ENCODE data around the gene TRIM63.

The TRIM63 gene

GRCh38 chr1:26035203-26035958 is 32.0 kb downstream of the TRIM63 start (continued):
- no peak for TF ChIP-seq ZNF792 (tag by site-specific recombination; IDR thresholded peaks at IDR 0.05)
- no peak for TF ChIP-seq ZNF670 (tag by site-specific recombination; IDR thresholded peaks at IDR 0.05; ENCODE audit: low read depth)
- no peak for TF ChIP-seq ZNF174 (tag by site-specific recombination; IDR thresholded peaks at IDR 0.05)
- no peak for TF ChIP-seq MYNN (tag by site-specific recombination; IDR thresholded peaks at IDR 0.05; ENCODE audit: borderline replicate concordance)
- TF ChIP-seq ZNF785 (tag by site-specific recombination; IDR thresholded peaks at IDR 0.05) = no peak
- no peak for TF ChIP-seq ZNF404 (tag by site-specific recombination; IDR thresholded peaks at IDR 0.05)
- TF ChIP-seq ZNF704 (tag by site-specific recombination; IDR thresholded peaks at IDR 0.05) = no peak
- peak; percentile 69 for TF ChIP-seq ZBTB17 (tag by site-specific recombination; IDR thresholded peaks at IDR 0.05)
- TF ChIP-seq TCF7L2 (IDR thresholded peaks at IDR 0.05; ENCODE audit: borderline replicate concordance, low read depth, low read length) = no peak
- no peak for TF ChIP-seq SALL2 (tag by site-specific recombination; IDR thresholded peaks at IDR 0.05; ENCODE audit: borderline replicate concordance)
- no peak for TF ChIP-seq ZNF280C (tag by site-specific recombination; IDR thresholded peaks at IDR 0.05)
- no peak for TF ChIP-seq ZNF2 (tag by site-specific recombination; IDR thresholded peaks at IDR 0.05)
- TF ChIP-seq ZBTB8A (tag by site-specific recombination; IDR thresholded peaks at IDR 0.05) = peak; percentile 99
- TF ChIP-seq ZNF518A (tag by site-specific recombination; conservative IDR thresholded peaks at IDR 0.05; ENCODE audit: low read depth) = no peak
- TF ChIP-seq, protein P1, sequence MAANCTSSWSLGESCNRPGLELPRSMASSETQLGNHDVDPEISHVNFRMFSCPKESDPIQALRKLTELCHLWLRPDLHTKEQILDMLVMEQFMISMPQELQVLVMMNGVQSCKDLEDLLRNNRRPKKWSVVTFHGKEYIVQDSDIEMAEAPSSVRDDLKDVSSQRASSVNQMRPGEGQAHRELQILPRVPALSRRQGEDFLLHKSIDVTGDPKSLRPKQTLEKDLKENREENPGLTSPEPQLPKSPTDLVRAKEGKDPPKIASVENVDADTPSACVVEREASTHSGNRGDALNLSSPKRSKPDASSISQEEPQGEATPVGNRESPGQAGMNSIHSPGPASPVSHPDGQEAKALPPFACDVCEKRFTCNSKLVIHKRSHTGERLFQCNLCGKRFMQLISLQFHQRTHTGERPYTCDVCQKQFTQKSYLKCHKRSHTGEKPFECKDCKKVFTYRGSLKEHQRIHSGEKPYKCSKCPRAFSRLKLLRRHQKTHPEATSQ (tag by site-specific recombination; IDR thresholded peaks at IDR 0.05) = no peak
- TF ChIP-seq, protein P2, sequence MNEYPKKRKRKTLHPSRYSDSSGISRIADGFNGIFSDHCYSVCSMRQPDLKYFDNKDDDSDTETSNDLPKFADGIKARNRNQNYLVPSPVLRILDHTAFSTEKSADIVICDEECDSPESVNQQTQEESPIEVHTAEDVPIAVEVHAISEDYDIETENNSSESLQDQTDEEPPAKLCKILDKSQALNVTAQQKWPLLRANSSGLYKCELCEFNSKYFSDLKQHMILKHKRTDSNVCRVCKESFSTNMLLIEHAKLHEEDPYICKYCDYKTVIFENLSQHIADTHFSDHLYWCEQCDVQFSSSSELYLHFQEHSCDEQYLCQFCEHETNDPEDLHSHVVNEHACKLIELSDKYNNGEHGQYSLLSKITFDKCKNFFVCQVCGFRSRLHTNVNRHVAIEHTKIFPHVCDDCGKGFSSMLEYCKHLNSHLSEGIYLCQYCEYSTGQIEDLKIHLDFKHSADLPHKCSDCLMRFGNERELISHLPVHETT (tag by site-specific recombination; IDR thresholded peaks at IDR 0.05) = no peak
- TF ChIP-seq SCRT2 (tag by site-specific recombination; IDR thresholded peaks at IDR 0.05) = no peak
- TF ChIP-seq ZNF768 (tag by site-specific recombination; IDR thresholded peaks at IDR 0.05) = no peak
- TF ChIP-seq YY1 (tag by site-specific recombination; IDR thresholded peaks at IDR 0.05) = no peak
- no peak for TF ChIP-seq OVOL3 (tag by site-specific recombination; IDR thresholded peaks at IDR 0.05)
- no peak for TF ChIP-seq ZFP41 (tag by site-specific recombination; IDR thresholded peaks at IDR 0.05; ENCODE audit: borderline replicate concordance)
- TF ChIP-seq ZBTB21 (tag by site-specific recombination; IDR thresholded peaks at IDR 0.05) = 0 out of 2 replicates have a peak, but pooled peaks have one; percentile 17
- no peak for TF ChIP-seq ZNF621 (tag by site-specific recombination; IDR thresholded peaks at IDR 0.05)
- TF ChIP-seq ZNF677 (tag by site-specific recombination; IDR thresholded peaks at IDR 0.05) = no peak
- TF ChIP-seq PRDM10 (tag by site-specific recombination; IDR thresholded peaks at IDR 0.05) = no peak
